ENCODE measurements around the gene KLHL29.

The KLHL29 gene

DNA sequence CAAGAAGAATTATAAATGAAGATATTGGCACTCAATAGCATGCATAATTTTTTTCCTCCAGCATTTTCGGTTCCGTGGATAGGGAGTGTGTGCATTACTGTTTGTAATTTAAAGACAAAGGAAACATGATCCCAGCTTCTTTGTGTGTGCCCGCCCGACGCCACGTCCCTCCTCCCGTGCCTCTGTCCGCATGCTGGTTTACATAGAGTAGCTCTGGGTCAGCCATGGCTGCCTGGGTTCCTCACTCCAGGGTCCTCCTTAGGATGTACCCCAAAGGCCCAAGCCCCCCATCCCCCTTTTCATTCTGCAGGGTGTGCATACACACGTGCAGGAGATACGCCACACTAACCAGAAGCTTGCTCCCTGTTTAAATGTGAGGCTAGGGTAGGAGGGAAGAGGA lies 214.7 kb downstream of the KLHL29 start:
- DNase-seq: no peak

DNA sequence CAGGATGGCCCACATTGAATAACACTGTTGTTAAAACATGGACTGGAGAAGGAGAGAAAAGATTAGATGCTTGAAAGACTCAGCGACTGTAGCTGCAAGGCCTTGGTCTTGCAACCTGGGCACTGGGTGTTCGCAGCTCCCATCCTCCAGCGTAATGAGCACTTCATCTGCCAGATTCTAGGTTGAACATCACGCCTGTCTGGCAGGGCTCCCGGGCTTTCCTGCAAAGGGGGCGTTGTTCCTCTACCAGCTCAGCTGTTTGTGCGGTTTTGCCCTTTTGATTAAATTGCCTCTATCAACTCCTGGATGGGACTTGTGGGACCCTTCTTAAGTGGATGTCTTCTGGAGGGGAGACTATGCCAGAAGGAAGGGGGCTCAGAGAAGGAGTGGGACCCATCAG lies 215.4 kb downstream of the KLHL29 start:
- DNase-seq: no peak

DNA sequence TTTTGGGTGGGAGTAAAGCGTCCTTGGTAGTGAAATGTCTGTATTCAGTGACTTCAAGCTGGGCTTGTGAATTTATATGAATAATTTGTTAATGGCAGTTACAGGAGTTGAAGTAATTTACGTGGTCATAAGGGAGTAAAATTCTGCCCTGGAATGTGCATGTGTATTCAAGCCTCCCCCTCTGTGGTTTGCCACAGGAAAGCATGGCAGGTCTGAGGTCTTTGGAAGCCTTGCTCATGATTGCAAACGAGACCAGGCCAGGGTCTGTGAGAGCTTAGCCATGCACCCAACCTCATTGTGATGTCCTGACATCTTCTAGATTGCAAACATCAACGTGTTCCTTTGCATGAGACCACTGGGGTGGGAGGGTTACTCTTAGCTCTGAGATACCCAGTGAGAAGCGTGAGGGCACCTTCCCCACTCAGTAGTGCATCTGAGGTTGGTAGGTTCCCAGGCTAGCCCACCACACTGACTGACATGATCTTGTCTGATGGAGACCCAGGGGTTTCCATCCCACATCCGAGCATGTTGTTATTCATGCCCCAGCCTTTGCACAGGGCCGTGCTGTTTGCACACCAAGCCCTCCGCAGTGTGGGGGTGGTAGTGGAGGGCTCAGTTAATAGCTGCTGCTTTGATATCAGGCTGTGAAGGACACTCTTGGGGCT lies 216.5 kb downstream of the KLHL29 start:
- DNase-seq: no peak

DNA sequence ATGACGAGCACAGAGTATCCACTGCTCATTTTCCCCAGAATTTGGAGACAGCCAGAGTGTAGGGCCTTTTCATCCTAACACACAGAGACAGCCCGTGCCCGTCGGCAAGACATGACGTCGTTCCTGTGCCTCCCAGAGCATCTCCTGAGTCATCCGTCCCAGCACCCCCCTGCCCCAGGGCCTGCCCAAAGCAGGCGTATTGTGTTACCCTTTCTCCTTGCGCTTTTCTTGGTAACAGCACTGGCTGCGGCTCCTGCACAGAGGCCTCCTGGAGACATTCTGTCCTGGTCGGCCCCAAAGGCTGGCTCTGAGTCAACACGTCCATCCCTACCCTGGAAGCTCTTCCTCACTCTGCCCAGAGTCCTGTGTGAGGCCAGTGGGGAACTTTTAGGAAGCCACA lies 217.1 kb downstream of the KLHL29 start:
- no peak for DNase-seq

DNA sequence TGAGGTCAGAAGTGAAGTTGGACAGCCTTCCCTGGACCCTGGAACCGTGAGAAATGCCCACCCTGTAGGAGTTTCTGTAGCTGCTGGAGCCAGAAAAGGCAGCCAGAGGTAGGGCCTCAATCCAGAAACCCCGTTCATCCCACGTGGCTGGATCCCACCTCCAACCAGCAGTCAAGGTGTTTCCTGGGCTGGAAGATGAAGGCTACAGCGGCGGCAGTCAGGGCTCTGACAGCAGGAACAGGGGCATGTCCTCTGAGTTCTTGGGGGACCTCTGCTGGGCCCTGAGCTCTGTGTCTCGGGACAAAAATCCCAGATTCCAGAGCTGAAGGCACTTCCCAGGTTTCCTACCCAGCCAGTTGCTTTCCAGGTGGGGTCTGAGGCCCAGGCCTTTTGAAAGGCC lies 218.2 kb downstream of the KLHL29 start:
- DNase-seq: no peak

DNA sequence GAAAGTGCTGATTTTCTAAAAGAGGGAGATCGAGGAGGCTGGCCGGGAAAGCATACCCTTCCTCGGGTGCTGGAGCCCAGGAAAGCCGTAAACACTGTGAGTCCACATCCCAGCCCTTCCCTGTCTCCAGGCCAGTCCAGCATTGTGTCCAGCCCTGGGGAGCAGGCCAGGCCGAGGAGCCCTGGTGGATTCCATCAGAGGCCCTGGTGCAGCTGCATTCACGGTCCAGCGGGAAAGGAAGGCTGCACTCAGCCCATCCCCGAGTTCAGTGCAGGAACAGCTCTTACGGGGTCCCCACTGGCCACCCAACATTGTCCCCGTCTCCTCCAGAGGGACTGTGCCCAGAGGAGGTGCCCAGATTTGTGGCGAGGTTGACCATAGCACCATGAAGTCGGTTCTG lies 218.6 kb downstream of the KLHL29 start:
- no peak for DNase-seq

DNA sequence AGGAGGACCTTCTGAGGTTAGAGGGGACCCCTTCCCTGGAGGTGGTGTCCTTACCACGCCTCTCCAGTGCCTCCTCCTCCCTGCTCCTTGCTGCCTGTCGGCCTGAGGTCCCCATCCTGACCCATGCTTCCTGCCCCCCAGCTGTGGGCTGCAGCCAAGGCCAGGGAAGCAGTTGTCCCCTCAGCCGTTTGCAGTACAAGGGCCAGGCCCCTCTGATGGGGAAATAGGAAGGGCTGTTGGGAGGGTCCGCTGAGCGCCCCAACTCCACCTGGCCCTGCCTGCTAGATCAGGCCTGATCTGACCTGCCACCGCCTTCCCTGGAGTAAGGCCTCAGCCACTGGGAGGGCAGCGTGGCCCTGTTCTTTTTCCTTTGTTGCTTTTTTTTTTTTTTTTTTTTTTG lies 219.8 kb downstream of the KLHL29 start:
- DNase-seq: no peak

DNA sequence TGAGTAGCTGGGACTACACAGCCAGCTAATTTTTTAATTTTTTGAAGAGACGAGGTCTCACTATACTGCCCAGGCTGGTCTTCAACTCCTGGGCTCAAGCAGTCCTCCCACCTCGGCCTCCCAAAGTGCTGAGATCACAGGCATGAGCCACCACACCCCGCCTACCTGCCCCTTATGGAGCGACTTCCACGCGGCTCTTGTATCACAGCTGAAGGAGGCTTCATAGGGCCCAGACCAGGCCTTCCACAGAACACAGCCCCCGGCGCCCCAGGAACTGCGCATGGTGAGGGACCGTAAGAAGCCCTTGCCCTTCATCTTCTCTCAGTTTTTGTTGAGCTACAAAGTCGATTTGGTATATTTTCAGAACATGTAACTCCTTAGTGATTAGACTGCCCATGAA lies 220.3 kb downstream of the KLHL29 start:
- no peak for DNase-seq

DNA sequence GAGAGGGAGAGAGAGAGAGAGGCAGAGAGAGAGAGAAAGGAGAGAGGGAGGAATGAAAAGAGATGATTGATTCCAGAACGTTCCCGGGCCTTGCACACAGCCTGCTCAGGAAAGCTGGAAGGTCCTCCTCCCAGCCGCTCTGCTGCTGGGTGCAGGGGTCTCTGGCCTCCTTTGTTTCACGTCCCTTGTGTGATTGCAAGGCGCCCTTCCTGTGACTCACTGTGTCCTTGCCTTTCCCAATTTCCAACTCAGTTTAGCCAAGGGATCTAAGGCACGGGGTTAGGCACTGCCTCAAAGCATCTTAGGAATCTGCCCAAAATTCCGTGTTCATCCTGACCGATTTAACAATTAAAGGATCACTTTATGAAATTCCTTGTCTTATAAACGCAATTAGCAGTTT lies 221.2 kb downstream of the KLHL29 start:
- DNase-seq: no peak

DNA sequence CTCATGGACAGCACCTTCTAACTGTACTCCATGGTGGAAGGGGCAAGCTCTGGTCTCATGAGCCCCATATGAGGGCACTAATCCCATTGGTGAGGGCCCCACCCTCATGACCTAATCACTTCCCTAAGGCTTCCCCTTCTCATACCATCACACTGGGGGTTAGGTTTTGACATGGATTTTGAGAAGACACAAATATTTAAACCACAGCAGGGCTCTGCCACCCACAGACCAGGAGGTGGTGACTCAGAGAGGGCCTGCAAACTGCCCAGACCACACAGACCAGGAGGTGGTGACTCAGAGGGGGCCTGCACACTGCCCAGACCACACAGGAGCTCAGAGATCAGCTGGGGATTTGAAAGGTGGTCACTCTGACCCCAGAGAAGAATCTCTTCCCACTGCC lies 222.0 kb downstream of the KLHL29 start:
- DNase-seq: no peak

DNA sequence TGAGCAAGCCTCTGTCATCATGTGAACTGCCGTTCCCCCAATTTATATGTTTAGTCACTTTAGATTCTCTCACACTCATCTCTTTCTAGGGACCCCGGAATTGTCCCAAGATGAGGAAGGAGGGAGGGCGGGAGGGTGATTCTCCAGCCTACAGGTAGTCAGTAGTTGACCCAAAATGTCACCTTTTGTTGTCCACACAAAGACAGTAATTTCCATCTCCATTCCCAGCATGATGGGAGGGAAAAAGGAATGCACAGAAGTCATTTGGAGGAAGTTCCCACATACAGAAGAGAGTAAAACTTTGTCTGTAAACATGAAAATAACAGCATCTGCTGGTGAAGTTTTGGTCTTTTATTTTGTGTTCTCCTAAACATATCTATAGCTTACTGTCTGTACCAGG lies 222.9 kb downstream of the KLHL29 start:
- no peak for DNase-seq

DNA sequence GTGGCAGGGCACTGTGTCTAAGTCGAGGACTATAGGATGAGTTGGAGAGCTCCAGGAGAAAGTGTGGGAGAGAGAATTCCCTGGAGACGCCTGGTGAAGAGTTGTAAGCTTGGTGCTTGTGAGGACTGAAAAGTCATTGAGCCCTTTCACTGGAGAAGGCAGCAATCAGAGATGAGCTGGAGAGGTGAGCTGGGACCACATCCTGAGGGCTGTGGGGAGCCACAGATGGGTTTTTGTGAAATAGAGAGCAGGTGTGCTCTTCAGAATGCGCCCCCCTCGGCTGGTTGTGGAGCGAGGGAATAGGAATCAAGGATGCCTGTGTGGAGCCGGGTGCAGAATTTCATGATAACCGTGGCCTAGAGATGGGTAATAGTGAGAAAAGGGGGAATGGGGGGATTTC lies 224.3 kb downstream of the KLHL29 start:
- no peak for DNase-seq

DNA sequence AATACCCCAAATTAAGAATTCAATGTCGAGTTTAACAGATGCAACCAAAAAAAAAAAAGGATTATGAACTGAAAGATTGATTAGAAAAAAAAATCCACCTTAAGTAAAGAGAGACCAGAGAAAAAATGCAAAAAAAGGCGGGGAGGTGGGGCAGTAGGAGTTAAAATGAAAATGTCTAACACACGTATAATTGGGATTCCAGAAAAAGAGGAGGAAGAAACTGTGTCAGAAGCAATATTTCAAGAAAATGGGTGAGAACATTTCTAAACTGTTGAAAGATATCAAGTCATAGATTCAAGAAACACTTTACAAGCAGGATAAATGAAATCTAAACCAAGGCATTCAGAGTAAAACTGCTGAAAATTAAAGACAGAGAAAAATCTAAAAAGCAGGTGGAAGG lies 226.9 kb downstream of the KLHL29 start:
- DNase-seq: no peak

DNA sequence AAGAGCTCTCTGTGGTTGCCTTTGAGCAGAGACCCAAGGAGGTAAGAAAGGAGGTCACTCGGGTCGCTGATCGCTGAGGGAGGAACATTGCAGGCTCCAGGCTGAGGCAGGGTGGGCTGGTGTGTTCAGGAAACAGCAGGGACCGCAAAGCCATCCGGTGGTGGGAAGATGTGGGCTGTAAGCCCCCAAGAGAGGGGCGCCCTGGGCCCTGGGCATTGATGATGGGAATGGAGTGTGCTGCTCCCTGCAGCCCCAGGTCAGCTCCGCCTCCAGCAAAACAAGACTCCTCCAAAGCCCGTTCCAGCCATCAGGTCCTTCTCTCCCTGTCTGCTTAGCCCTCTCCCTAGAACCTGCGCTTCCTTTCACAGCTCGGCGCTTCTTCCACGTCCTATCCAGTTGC lies 229.7 kb downstream of the KLHL29 start:
- DNase-seq: no peak

DNA sequence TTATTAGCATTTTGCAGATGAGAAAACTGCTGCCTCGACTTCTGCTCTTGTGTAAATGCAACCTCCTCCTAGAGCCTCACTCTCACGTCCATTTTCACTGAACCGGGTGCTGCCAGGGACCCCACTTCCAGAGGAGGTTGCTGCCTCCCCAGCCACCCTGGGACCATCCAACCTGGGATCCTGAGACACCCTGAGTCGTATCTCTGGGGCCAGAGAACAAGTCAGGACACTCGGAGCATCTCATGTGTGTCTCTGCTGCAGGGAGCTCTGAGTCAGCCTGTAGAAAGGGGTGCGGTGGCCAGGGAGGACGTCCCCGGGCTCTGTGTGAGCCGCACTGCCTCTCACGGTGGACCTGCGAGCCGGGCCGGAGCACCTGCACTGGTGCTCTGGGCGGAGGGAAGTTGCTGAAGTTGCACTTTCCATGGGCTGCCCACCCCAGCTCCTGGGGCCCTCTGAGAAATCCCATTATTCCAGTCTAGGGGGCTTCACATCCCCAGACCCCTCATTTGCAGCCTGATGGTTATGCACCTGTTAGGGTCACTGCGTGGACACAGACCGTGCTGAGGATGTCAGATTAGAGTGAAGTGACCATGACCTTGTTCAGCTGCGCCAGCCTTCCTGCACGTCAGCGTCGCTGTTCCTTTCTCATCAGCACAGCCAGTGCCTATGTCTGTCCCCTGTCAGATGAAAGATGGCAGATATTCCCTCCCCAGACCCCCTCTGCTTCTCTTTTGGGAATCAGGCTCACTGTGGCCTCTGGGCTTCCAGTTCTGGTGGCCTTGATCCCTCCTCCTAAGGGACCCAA lies 230.4 kb downstream of the KLHL29 start:
- no peak for DNase-seq

DNA sequence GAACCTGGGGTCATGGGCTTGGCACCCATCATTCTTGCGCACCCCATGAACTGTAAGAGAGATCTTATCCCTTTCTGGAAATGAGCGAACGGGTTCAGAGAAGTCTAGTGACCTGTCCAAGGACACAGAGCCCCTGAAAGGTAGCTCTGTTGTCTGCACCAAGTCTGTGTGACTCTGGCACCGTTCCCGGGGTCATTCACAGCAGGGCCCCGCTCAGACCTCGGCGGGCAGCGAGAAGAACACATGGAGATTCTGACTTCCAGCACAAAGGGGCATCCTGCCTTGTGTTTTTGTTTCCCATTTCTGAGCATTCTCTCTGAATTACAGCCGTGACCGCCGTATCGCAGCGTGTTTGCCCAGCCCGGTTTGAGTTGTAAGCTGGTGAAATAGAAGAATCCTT lies 231.7 kb downstream of the KLHL29 start:
- DNase-seq: no peak

DNA sequence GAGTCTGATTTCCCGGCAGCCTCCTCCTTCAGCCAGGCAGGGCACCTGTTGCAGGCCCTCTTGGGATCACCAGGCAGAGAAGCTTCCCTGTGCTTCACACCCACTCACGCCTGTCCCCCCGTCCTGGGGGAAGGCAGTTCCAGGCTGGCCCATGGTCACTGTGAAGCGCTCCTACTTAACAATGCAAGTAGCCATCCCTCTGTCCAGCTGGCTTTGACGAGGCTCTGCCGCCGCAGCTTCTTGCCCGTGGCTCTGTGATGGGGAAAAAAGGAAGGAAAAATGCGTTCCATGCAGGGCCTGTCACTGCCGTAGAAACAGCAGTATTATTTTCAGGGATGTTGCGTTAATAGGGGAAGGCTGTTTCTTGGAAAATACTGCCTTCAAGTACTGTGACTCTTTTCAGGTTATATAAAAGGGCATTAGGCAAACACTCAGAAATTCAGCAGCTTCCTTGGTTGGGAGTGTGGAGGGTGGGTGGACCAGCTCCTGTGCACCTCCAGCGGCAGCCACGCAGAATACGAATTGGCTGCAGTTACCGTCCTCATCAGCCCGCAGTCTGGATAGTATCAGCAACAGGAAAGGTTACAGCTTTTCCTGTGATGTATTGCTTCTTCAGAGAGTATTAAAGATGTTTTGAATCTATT lies 232.3 kb downstream of the KLHL29 start:
- DNase-seq: no peak

DNA sequence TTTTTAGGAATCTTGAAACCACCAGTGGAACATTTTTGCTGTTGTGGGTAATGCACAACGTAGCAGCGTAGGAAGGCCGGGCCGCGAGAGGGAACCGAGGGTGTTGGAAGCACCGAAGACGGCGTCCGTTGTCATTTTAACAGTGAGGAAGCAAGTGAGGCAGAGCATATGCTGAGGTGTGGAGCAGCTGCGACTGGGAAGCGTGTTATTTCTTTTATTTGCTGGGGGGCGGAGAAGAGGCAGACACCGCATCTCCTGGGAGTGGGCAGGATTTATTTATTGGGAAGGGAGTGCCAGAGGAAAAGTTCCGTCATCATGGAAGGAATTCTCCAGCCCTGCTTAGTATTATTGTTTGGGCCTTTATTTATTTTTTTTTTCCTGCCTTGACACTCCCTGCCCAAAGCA lies 232.8 kb downstream of the KLHL29 start:
- DNase-seq: no peak

DNA sequence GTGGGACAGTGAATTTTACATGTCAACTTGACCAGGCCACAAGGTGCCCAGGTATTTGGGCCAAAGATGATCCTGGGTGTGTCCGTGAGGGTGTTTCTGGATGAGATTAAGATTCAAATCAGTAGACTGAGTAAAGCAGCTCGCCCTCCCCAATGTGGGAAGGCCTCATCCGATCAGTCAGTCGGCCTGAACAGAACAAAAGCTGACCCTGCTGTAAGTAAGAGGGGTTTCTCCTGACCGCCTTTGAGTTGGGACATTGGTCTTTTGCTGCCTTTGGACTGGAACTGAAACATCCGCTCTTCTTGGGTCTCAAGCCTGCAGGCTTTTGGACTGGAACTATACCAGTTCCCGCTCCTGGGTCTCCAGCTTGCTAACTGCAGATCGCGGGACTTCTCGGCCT lies 233.3 kb downstream of the KLHL29 start:
- no peak for DNase-seq

DNA sequence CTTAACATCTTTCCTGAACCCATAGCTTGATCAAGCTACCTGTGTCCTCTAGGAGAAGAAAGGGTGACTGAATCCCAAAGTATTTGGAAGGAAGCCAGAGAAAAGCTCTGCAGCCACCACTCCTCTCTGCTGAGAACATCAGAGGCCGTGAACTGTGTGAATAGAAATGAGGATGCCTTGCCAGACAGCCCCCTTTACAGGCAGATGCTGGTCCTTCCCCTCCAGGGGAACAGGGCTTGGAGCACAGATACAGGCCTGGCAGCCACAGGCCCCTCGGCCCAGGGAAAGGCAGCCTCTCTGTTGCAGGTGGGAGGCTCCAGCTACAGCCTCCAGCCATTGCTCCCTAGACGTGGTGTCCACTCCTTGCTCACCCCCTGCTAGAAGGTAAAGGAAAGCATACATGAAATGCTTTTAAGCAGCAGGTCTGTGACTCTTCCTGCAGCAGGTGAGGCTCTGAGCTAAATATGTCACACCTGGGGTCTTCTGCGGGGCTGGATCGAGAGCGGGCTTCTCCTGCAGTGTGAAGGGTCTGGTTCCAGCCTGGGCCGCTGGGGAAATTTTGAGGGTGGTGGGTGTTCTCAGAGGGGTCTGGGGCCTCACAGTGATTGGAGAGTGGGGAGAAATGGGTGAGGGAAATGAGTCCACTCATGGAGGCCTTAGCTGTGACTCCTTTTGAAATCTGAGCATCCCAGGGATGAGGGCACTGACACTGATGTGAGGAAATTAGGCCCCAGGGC lies 234.0 kb downstream of the KLHL29 start:
- DNase-seq: no peak

DNA sequence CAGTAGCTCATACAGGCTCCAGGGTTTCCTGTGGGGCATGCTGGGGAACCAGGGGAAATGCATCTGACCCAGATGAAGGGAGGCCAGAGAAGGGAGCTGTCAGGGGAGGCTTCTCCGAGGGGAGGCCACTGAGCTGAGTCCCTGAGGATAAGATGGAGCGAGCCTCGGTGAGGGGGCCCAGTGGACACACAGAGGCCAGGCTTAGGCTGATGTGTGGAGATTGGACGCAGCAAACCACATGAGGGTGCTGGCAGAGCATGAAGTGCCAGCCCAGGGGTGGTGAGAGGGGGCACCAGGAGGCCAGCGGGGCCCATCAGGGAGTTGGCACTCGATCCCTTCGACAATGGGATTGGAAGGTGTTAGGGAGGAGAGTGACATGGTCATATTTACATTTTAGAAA lies 235.0 kb downstream of the KLHL29 start:
- no peak for DNase-seq

DNA sequence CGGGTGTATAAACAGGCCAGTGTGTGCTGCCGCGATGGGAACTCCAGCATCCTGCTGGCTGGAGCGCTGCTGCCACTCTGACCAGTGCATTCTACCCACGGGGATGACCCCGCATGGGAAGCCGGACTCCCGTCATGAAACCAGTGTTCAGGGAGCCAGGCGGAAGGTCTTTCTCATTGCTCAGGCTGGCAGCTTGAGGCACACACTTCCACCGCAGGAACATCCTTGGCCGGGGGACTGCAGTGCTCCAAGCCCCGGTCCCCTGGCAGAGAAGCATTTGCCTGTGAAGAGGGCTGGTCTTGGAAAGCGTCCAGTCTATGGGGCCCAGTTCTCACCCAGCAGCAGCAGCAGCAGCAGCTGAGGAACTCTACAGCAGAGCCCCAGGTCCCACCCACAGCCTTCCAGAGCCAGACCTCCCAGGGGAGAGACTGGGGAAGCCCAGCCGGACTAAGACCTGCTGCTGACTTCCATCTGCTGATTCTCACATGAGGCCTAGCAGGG lies 235.9 kb downstream of the KLHL29 start:
- no peak for DNase-seq

DNA sequence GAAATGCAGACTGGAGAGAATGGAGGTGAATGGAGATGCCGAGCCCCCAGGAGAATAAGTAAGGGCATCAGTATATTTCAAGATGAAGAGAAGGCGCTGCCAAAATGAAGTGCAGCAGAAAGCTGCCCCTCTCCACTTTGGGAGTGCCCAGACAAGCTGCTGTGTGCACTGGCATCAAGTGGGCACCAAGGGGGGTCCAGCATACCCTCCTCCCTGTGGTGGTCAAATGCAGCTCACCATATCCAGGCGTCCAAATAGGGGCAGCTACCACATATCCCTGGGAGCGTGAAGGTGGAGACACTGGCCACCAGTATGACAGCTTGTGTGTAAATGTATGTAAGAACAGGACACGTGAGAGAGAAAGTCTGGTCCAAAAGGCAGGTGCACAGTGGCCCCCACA lies 236.6 kb downstream of the KLHL29 start:
- DNase-seq: no peak

All from stimulated activated CD4-positive, alpha-beta T cell treated with anti-CD3 and anti-CD28 coated beads, Interleukin-2, amount 100 ng/mL, for 48 hours (primary cell).